IMR-90 (cell line): ENCODE data around the gene MMRN2. TPM values are rescaled to one million over a fixed set of nuclear protein-coding genes. Genes with fewer than 3 reads are reported as not detected.

Source experiments
- ATAC-seq: fragments of 200-7000 bp; cut with Tn5 transposase; 2 replicates; pipeline ENCODE4 v1.9.1; 2020; ENCODE audit warnings: low read depth, mild to moderate bottlenecking, moderate library complexity
- BruUV-seq: library from RNA; stranded (reverse); fragments of 400-500 nt; replicated peaks from 2 replicates; lab custom pipeline; 2021; lab: Mats Ljungman, UMichigan
- CTCF ChIA-PET: fragments of 300-600 bp; formaldehyde crosslinking; extraction: SDS; loops from one replicate; lab custom pipeline; 2021; ENCODE audit warnings: antibody characterized with exemption; lab: Yijun Ruan, JAX
- POLR2A ChIA-PET: fragments of 300-600 bp; sonication (Branson Sonifier 250); formaldehyde crosslinking; loops from one replicate; lab custom pipeline; 2022; ENCODE audit warnings: antibody characterized with exemption; ENCODE audit not compliant: unreplicated experiment; lab: Charles Lee
- DNase-seq: peaks from one replicate; pipeline ENCODE4 v3.0.0; 2013
- H2AFZ ChIP-seq: replicated peaks from 2 replicates; pipeline ENCODE3; 2013; ENCODE audit warnings: low read length, mild to moderate bottlenecking; ENCODE audit not compliant: poor library complexity
- H2AK5ac ChIP-seq: 2 replicates; pipeline ENCODE4 v1.6.1; 2013; ENCODE audit warnings: low read depth, low read length, inconsistent platforms
- H2AK9ac ChIP-seq: replicated peaks from 2 replicates; pipeline ENCODE3; 2013; ENCODE audit warnings: mild to moderate bottlenecking, low read depth, low read length, moderate library complexity; ENCODE audit not compliant: poor library complexity
- H2BK120ac ChIP-seq: 2 replicates; pipeline ENCODE4 v1.6.1; 2013; ENCODE audit warnings: low read depth, low read length, inconsistent platforms
- H2BK15ac ChIP-seq: 3 replicates; pipeline ENCODE4 v1.6.1; 2013; ENCODE audit warnings: low read depth, low read length, inconsistent platforms
- H2BK20ac ChIP-seq: 2 replicates; pipeline ENCODE4 v1.6.1; 2013; ENCODE audit warnings: low read depth, mild to moderate bottlenecking, inconsistent platforms, low read length, moderate library complexity
- H2BK5ac ChIP-seq: 2 replicates; pipeline ENCODE4 v1.6.1; 2013; ENCODE audit warnings: mild to moderate bottlenecking, low read depth, low read length, inconsistent platforms; ENCODE audit not compliant: poor library complexity, severe bottlenecking
- H3K14ac ChIP-seq: replicated peaks from 2 replicates; pipeline ENCODE4 v1.6.1; 2013; ENCODE audit warnings: low read depth, low read length, inconsistent platforms
- H3K18ac ChIP-seq: 2 replicates; pipeline ENCODE4 v1.6.1; 2013; ENCODE audit warnings: low read depth, low read length, control low read depth
- H3K23ac ChIP-seq: 2 replicates; pipeline ENCODE4 v1.6.1; 2013; ENCODE audit warnings: low read depth, low read length, inconsistent platforms
- H3K27ac ChIP-seq: 2 replicates; pipeline ENCODE4 v1.5.1; 2013; ENCODE audit warnings: mild to moderate bottlenecking, control low read depth, low read length; ENCODE audit not compliant: insufficient read depth
- H3K27me3 ChIP-seq: 2 replicates; pipeline ENCODE4 v1.6.1; 2013; ENCODE audit warnings: low read length; ENCODE audit not compliant: control insufficient read depth, insufficient read depth
- H3K36me3 ChIP-seq: 2 replicates; pipeline ENCODE4 v1.6.1; 2013; ENCODE audit warnings: low read length, mixed read lengths; ENCODE audit not compliant: control insufficient read depth, insufficient read depth
- H3K4ac ChIP-seq: 2 replicates; pipeline ENCODE4 v1.6.1; 2013; ENCODE audit warnings: low read depth, low read length, inconsistent platforms
- H3K4me1 ChIP-seq: 2 replicates; pipeline ENCODE4 v1.6.1; 2013; ENCODE audit warnings: low read length, mixed read lengths; ENCODE audit not compliant: control insufficient read depth, insufficient read depth
- H3K4me2 ChIP-seq: 2 replicates; pipeline ENCODE4 v1.6.1; 2013; ENCODE audit warnings: low read depth, mild to moderate bottlenecking, control low read depth, low read length, moderate library complexity
- H3K4me3 ChIP-seq: 2 replicates; pipeline ENCODE4 v1.5.1; 2013; ENCODE audit warnings: low read depth, mild to moderate bottlenecking, control low read depth, low read length, moderate library complexity; ENCODE audit not compliant: insufficient read depth
- H3K56ac ChIP-seq: 2 replicates; pipeline ENCODE4 v1.6.1; 2013; ENCODE audit warnings: low read length, inconsistent platforms; ENCODE audit not compliant: insufficient read depth; ENCODE audit errors: extremely low read depth
- H3K79me1 ChIP-seq, 2 experiments: 2 replicates each; pipeline ENCODE4 v1.6.1; 2013; ENCODE audit warnings: low read length in 2 of 2, inconsistent platforms in 1 of 2, low read depth in 1 of 2
- H3K9ac ChIP-seq: 2 replicates; pipeline ENCODE4 v1.6.1; 2013; ENCODE audit warnings: low read depth, low read length, control low read depth
- H3K9me1 ChIP-seq: 2 replicates; pipeline ENCODE4 v1.6.1; 2013; ENCODE audit warnings: low read length, inconsistent platforms; ENCODE audit not compliant: insufficient read depth
- H3K9me3 ChIP-seq: 2 replicates; pipeline ENCODE4 v1.6.1; 2013; ENCODE audit warnings: low read length; ENCODE audit not compliant: control insufficient read depth, insufficient read depth
- H4K20me1 ChIP-seq: 2 replicates; pipeline ENCODE4 v1.6.1; 2013; ENCODE audit warnings: low read length, inconsistent platforms; ENCODE audit not compliant: insufficient read depth
- H4K5ac ChIP-seq: 2 replicates; pipeline ENCODE4 v1.6.1; 2013; ENCODE audit warnings: mild to moderate bottlenecking, low read depth, low read length, control low read depth
- H4K8ac ChIP-seq, 2 experiments: 2 replicates each; pipeline ENCODE4 v1.6.1; 2013; ENCODE audit warnings: low read depth in 2 of 2, low read length in 2 of 2, control low read depth in 1 of 2, inconsistent platforms in 1 of 2
- H4K91ac ChIP-seq: 2 replicates; pipeline ENCODE4 v1.6.1; 2013; ENCODE audit warnings: low read depth, low read length, inconsistent platforms; ENCODE audit not compliant: insufficient read depth
- BHLHE40 ChIP-seq: fragments of 150-350 bp; IDR thresholded peaks from 2 replicates; pipeline ENCODE4 v1.6.1; 2016; ENCODE audit warnings: mild to moderate bottlenecking, low read depth, low read length
- CEBPB ChIP-seq: IDR thresholded peaks from 2 replicates; pipeline ENCODE4 v1.6.1; 2012; ENCODE audit warnings: low read depth, low read length, improper control_type of control experiment
- CHD1 ChIP-seq: IDR thresholded peaks from 2 replicates; pipeline ENCODE4 v1.6.1; 2012; ENCODE audit warnings: low read depth, low read length, improper control_type of control experiment
- ELK1 ChIP-seq: fragments of 150-350 bp; IDR thresholded peaks from 2 replicates; pipeline ENCODE4 v1.6.1; 2016; ENCODE audit warnings: low read depth, mild to moderate bottlenecking, low read length, moderate library complexity, borderline replicate concordance
- FOS ChIP-seq: fragments of 150-350 bp; IDR thresholded peaks from 2 replicates; pipeline ENCODE4 v1.6.1; 2016; ENCODE audit warnings: low read depth, low read length
- MAFK ChIP-seq: IDR thresholded peaks from 2 replicates; pipeline ENCODE4 v1.6.1; 2012; ENCODE audit warnings: low read depth, low read length, improper control_type of control experiment
- MXI1 ChIP-seq: IDR thresholded peaks from 2 replicates; pipeline ENCODE4 v1.6.1; 2012; ENCODE audit warnings: low read depth, mild to moderate bottlenecking, low read length, moderate library complexity, borderline replicate concordance
- POLR2A ChIP-seq: IDR thresholded peaks from 2 replicates; pipeline ENCODE4 v1.6.1; 2012; ENCODE audit warnings: mild to moderate bottlenecking, low read depth, low read length
- RAD21 ChIP-seq: IDR thresholded peaks from 2 replicates; pipeline ENCODE4 v1.6.1; 2012; ENCODE audit warnings: low read length, improper control_type of control experiment
- SMC3 ChIP-seq: fragments of 150-350 bp; IDR thresholded peaks from 2 replicates; pipeline ENCODE4 v1.6.1; 2016; ENCODE audit warnings: low read depth, mild to moderate bottlenecking, antibody characterized with exemption, low read length, moderate library complexity
- WGBS, 2 experiments: methylation state at CpG; one replicate each; pipeline versions ENCODE4 v1.1.5 to v1.1.7; 2013; ENCODE audit warnings: missing lambda C conversion rate in 2 of 2; ENCODE audit not compliant: insufficient read length in 1 of 2; ENCODE audit errors: extremely low coverage in 2 of 2; 5-methylcytosine and 5-hydroxymethylcytosine counted together
- dilution Hi-C: fragments of 300-500 bp; cut with HindIII; formaldehyde crosslinking; loops from one replicate; pipeline ENCODE4 v1.14.3; 2018; ENCODE audit warnings: low sequenced_read_pairs; ENCODE audit not compliant: unreplicated experiment
- in situ Hi-C: fragments of 300-500 bp; cut with MboI; formaldehyde crosslinking; loops from 3 replicates; pipeline ENCODE4 v1.14.3; 2019; ENCODE audit warnings: low sequenced_read_pairs, inconsistent platforms, mixed read lengths
- intact Hi-C: fragments of 100-400 bp; cut with micrococcal nuclease; formaldehyde crosslinking; loops from 2 replicates; pipeline ENCODE4 v1.10.0; 2022
- polyA plus RNA-seq, 3 experiments: library from polyadenylated mRNA; depleted of rRNA; stranded (reverse); fragments of >200 nt; gene quantifications; 2 replicates each; pipeline ENCODE4 v1.2.3, GENCODE V29; 2012; ENCODE audit warnings: low replicate concordance in 1 of 3
- total RNA-seq: library from RNA; depleted of rRNA; stranded (reverse); fragments of >200 nt; gene quantifications from 2 replicates; pipeline ENCODE4 v1.2.3, GENCODE V29; 2012

Gene MMRN2
- total and polyA plus RNA-seq, 2 of the 4 experiments (the other 2 are of a cell fraction), result 1.6 to 1.8 TPM

GRCh38 chr10:86954681-86955500 is 2.5 kb downstream of the MMRN2 start:
- Histone ChIP-seq H3K23ac (no peak overlapping the region), H4K91ac (0 out of 2 replicates have a peak overlapping the region, but pooled peaks have one; percentile 35), H3K9me1 (peaks cover 6% of the 10 kb centered on the region), H3K4me3 (no peak overlapping the region), H3K14ac (no peak overlapping the region), H4K5ac (peak overlapping the region; percentile 50), H2AFZ (peak overlapping the region; percentile 79), H2BK5ac (no peak overlapping the region), H3K4ac (peak overlapping the region; percentile 29; the same call in 1 of the 2 replicates), H3K27ac (no peak overlapping the region), H3K79me1 (peaks cover 0 to 5% of the 10 kb centered on the region in 2 experiments; a peak in 1 of 4 replicates), H3K9ac (no peak overlapping the region), H2BK15ac (no peak overlapping the region), H2BK120ac (no peak overlapping the region), H4K8ac (peak overlapping the region; percentile 35 to 47; a peak in 2 of 4 replicates), H2BK20ac (no peak overlapping the region; the same call in 1 of the 2 replicates), H2AK5ac (peak overlapping the region; percentile 49), H4K20me1 (no peaks in the 10 kb centered on the region), H3K27me3 (no peaks in the 10 kb centered on the region), H3K9me3 (peaks cover 3% of the 10 kb centered on the region), H2AK9ac (peak overlapping the region; percentile 35), H3K56ac (no peak overlapping the region), H3K18ac (no peak overlapping the region), H3K36me3 (no peaks in the 10 kb centered on the region), H3K4me2 (no peak overlapping the region), H3K4me1 (peaks cover 21% of the 10 kb centered on the region)
- TF ChIP-seq SMC3, result no peak
- TF ChIP-seq MAFK, result no peak
- TF ChIP-seq ELK1, result no peak
- no peak for TF ChIP-seq CEBPB
- no peak for TF ChIP-seq MXI1
- TF ChIP-seq POLR2A, result no peak
- no peak for TF ChIP-seq BHLHE40
- no peak for TF ChIP-seq FOS
- TF ChIP-seq RAD21, result no peak
- no peak for TF ChIP-seq CHD1
- CTCF ChIA-PET, result interaction anchor here (0.6 kb wide), 2 partner anchors 15 to 262 kb away, joined by 3 read pairs; no protein-coding TSS in a partner anchor
- no TSS peak for BruUV-seq
- WGBS, 2 experiments, result 65% methylated on average over 8 of the region's 13 CpGs; no CpG with 5 or more reads in 1 of the 2 experiments
- intact Hi-C loops (no loop called here), in situ Hi-C loops (no loop called here), dilution Hi-C loops (no loop called here)
- ATAC-seq (no peak; the same call in 1 of the 2 replicates), DNase-seq (no peak)
- POLR2A ChIA-PET, result no interaction called here
